Endothelial cell of umbilical vein (primary cell): Measurements from ENCODE around the gene PARP1. TPM values are rescaled to one million over a fixed set of nuclear protein-coding genes. Genes with fewer than 3 reads are reported as not detected.

Experiments
- BruUV-seq: library from RNA; stranded (reverse); fragments of 400-500 nt; replicated peaks from 2 replicates; lab custom pipeline; 2021; lab: Mats Ljungman, UMichigan
- CTCF ChIA-PET: fragments of 300-600, 350-600 bp; sonication (Branson Sonifier 250); formaldehyde crosslinking; loops from one replicate; lab custom pipeline; 2021; ENCODE audit warnings: antibody characterized with exemption, inconsistent platforms; lab: Charles Lee
- POLR2A ChIA-PET: fragments of 300-600, 350-600 bp; sonication (Branson Sonifier 250); formaldehyde crosslinking; loops from one replicate; lab custom pipeline; 2021; ENCODE audit warnings: antibody characterized with exemption, inconsistent platforms; lab: Charles Lee
- DNase-seq: peaks from one replicate; pipeline ENCODE4 v3.0.0-alpha.2; 2011; ENCODE audit warnings: low read depth, low spot score
- FAIRE-seq: peaks from 2 replicates; lab custom pipeline; 2011; peaks lifted over from hg19 to GRCh38; lab: Jason Lieb, UNC
- H2AFZ ChIP-seq: 2 replicates; pipeline ENCODE4 v1.6.0; 2012; ENCODE audit warnings: low read depth, low read length, control low read depth, inconsistent platforms
- H3K27ac ChIP-seq: 2 replicates; pipeline ENCODE4 v1.5.1; 2011; ENCODE audit warnings: low read depth, mild to moderate bottlenecking, control low read depth, low read length, moderate library complexity; ENCODE audit not compliant: insufficient read depth
- H3K27me3 ChIP-seq, 2 experiments: 2 replicates each; pipeline versions ENCODE4 v1.6.0 to v1.6.1; 2011; ENCODE audit warnings: low read length in 2 of 2, mixed read lengths in 1 of 2; ENCODE audit not compliant: control insufficient read depth in 2 of 2, insufficient read depth in 2 of 2
- H3K36me3 ChIP-seq, 2 experiments: 2 replicates in 1 of 2; 3 replicates in 1 of 2; pipeline ENCODE4 v1.5.1; 2011; ENCODE audit warnings: low read length in 2 of 2, mild to moderate bottlenecking in 1 of 2, moderate library complexity in 1 of 2; ENCODE audit not compliant: control insufficient read depth in 2 of 2, insufficient read depth in 2 of 2; ENCODE audit errors: extremely low read depth in 1 of 2
- H3K4me1 ChIP-seq: 3 replicates; pipeline ENCODE4 v1.5.1; 2011; ENCODE audit warnings: mild to moderate bottlenecking, low read length; ENCODE audit not compliant: control insufficient read depth, insufficient read depth; ENCODE audit errors: extremely low read depth
- H3K4me2 ChIP-seq: 2 replicates; pipeline ENCODE4 v1.6.1; 2011; ENCODE audit warnings: low read length, control low read depth, mixed read lengths; ENCODE audit not compliant: insufficient read depth
- H3K4me3 ChIP-seq, 3 experiments: fragments of 200-600 bp in 1 of 3; sonication (generic), shearing (Covaris generic) in 1 of 3; replicated peaks in 1 of 3; 2 replicates each; pipeline ENCODE4 v1.5.1; 2011 to 2016; ENCODE audit warnings: control low read depth in 3 of 3, low read length in 3 of 3, mild to moderate bottlenecking in 2 of 3, inconsistent platforms in 1 of 3, low read depth in 1 of 3, moderate library complexity in 1 of 3; ENCODE audit not compliant: insufficient read depth in 1 of 3
- H3K79me2 ChIP-seq: 2 replicates; pipeline ENCODE4 v1.6.0; 2012; ENCODE audit warnings: low read length, inconsistent platforms; ENCODE audit not compliant: control insufficient read depth, insufficient read depth
- H3K9ac ChIP-seq: replicated peaks from 2 replicates; pipeline ENCODE3; 2011; ENCODE audit warnings: low read length, control low read depth; ENCODE audit not compliant: insufficient read depth; ENCODE audit errors: extremely low read depth
- H3K9me1 ChIP-seq: replicated peaks from 3 replicates; pipeline ENCODE4 v1.6.0; 2011; ENCODE audit warnings: mild to moderate bottlenecking, low read length; ENCODE audit not compliant: control insufficient read depth, insufficient read depth; ENCODE audit errors: extremely low read depth
- H3K9me3 ChIP-seq: replicated peaks from 2 replicates; pipeline ENCODE4 v1.5.1; 2012; ENCODE audit warnings: low read length, inconsistent platforms; ENCODE audit not compliant: control insufficient read depth, insufficient read depth
- H4K20me1 ChIP-seq: replicated peaks from 2 replicates; pipeline ENCODE3; 2011; ENCODE audit warnings: mild to moderate bottlenecking, low read length; ENCODE audit not compliant: control insufficient read depth, insufficient read depth; ENCODE audit errors: extremely low read depth
- EZH2 ChIP-seq: IDR thresholded peaks from 2 replicates; pipeline ENCODE4 v1.6.1; 2012; ENCODE audit warnings: borderline replicate concordance, low read depth, mild to moderate bottlenecking, moderate library complexity, low read length, inconsistent platforms; ENCODE audit not compliant: severe bottlenecking
- FOS ChIP-seq: IDR thresholded peaks from 2 replicates; pipeline ENCODE4 v1.6.1; 2011; ENCODE audit warnings: mild to moderate bottlenecking, low read length, moderate library complexity, borderline replicate concordance; ENCODE audit not compliant: insufficient read depth
- GATA2 ChIP-seq: IDR thresholded peaks from 2 replicates; pipeline ENCODE4 v1.7.0; 2011; ENCODE audit warnings: low read depth, mild to moderate bottlenecking, moderate library complexity, mixed read lengths, low read length; ENCODE audit not compliant: insufficient read length, insufficient read depth
- JUN ChIP-seq: IDR thresholded peaks from 2 replicates; pipeline ENCODE4 v1.6.1; 2011; ENCODE audit warnings: borderline replicate concordance, low read depth; ENCODE audit not compliant: insufficient read length, insufficient read depth
- MYC ChIP-seq: IDR thresholded peaks from one replicate; pipeline ENCODE4 v1.6.1; 2011; ENCODE audit warnings: mild to moderate bottlenecking, low read depth, low read length
- POLR2A ChIP-seq: IDR thresholded peaks from 2 replicates; pipeline ENCODE4 v1.6.1; 2012; ENCODE audit warnings: low read depth, mild to moderate bottlenecking, control low read depth, low read length
- POLR2AphosphoS5 ChIP-seq: IDR thresholded peaks from 2 replicates; pipeline ENCODE4 v1.6.1; 2012; ENCODE audit warnings: low read depth, mild to moderate bottlenecking, control low read depth, low read length, moderate library complexity; ENCODE audit not compliant: insufficient read depth
- dilution Hi-C: fragments of 300-500 bp; cut with MboI; formaldehyde crosslinking; loops from one replicate; pipeline ENCODE4 v1.15.0; 2019; ENCODE audit warnings: low sequenced_read_pairs; ENCODE audit not compliant: extremely low pct_ligation_motif_present
- intact Hi-C: fragments of 100-400 bp; cut with micrococcal nuclease; formaldehyde crosslinking; loops from one replicate; pipeline ENCODE4 v1.10.0; 2022
- polyA plus RNA-seq, 4 experiments: library from polyadenylated mRNA; depleted of rRNA in 3 of 4; stranded (reverse) in 3 of 4; unstranded in 1 of 4; fragments of >200 nt; gene quantifications; 2 replicates each; pipeline versions ENCODE4 v1.2.1 to v1.2.3, GENCODE V29; 2011 to 2012; ENCODE audit warnings: missing spikeins in 1 of 4
- total RNA-seq: library from RNA; stranded (reverse); gene quantifications from 2 replicates; pipeline ENCODE4 v1.2.3, GENCODE V29; 2021
- TF ChIP-seq, protein P1 (sequence below), 2 donors: IDR thresholded peaks; 1 replicate in 1 of 2; 2 replicates in 1 of 2; pipeline ENCODE4 v1.5.1; 2011; ENCODE audit warnings: low read length in 2 of 2, mild to moderate bottlenecking in 2 of 2, moderate library complexity in 2 of 2, control low read depth in 1 of 2, inconsistent platforms in 1 of 2, low read depth in 1 of 2; ENCODE audit not compliant: insufficient read depth in 1 of 2; ENCODE audit errors: extremely low read depth in 1 of 2
- TF ChIP-seq, protein P2 (sequence below): IDR thresholded peaks from 2 replicates; pipeline ENCODE4 v1.6.1; 2011; ENCODE audit not compliant: insufficient read depth, insufficient read length

The PARP1 gene
- total and polyA plus RNA-seq, 2 donors (not counting 3 experiments of a cell fraction or from before 2014, with no cell fraction given) = 136 to 160 TPM

DNA sequence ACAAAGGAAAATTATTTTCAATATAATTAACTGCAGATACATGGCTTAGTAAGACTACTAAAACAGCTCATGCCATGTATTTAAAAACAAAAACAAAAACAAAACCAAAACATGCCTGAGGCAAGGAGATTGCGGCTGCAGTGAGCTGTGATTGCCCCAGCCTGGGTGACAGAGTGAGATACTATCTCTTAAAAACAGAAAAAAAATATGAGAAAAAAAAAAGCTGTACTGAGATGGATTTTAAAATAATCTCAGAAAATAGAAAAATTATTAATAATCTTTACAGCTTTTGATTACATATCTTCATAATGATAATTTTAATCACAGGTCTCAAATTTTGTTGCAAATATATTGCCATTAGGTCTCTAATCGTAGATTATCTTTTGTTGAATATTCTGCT, 74.9 kb downstream of the PARP1 start:
- no peaks in the 10 kb centered on the region for H3K27me3 ChIP-seq
- ChIA-PET POLR2A (no interaction called here), CTCF (interaction anchor here (0.6 to 2.9 kb wide), 22 partner anchors 9 to 370 kb away, joined by 3 to 52 read pairs (median 4); partner anchors contain the start of genes LIN9 and PARP1)
- no peaks in the 10 kb centered on the region for H4K20me1 ChIP-seq
- TF ChIP-seq JUN (no peak), POLR2A (no peak), GATA2 (no peak), POLR2AphosphoS5 (no peak), MYC (no peak), FOS (no peak), EZH2 (no peak)
- TF ChIP-seq, protein P1, sequence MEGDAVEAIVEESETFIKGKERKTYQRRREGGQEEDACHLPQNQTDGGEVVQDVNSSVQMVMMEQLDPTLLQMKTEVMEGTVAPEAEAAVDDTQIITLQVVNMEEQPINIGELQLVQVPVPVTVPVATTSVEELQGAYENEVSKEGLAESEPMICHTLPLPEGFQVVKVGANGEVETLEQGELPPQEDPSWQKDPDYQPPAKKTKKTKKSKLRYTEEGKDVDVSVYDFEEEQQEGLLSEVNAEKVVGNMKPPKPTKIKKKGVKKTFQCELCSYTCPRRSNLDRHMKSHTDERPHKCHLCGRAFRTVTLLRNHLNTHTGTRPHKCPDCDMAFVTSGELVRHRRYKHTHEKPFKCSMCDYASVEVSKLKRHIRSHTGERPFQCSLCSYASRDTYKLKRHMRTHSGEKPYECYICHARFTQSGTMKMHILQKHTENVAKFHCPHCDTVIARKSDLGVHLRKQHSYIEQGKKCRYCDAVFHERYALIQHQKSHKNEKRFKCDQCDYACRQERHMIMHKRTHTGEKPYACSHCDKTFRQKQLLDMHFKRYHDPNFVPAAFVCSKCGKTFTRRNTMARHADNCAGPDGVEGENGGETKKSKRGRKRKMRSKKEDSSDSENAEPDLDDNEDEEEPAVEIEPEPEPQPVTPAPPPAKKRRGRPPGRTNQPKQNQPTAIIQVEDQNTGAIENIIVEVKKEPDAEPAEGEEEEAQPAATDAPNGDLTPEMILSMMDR (IDR thresholded peaks at IDR 0.05; ENCODE audit: extremely low read depth in 1 of 2, insufficient read depth in 1 of 2, low read depth in 1 of 2, low read length in 2 of 2) = no peak
- TF ChIP-seq, protein P2, sequence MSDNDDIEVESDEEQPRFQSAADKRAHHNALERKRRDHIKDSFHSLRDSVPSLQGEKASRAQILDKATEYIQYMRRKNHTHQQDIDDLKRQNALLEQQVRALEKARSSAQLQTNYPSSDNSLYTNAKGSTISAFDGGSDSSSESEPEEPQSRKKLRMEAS = no peak
- FAIRE-seq (no peak), DNase-seq (no peak)
- no peaks in the 10 kb centered on the region for H3K4me1 ChIP-seq
- H3K27ac ChIP-seq = no peak overlapping the region
- dilution Hi-C loops (no loop called here), intact Hi-C loops (loop anchor here (1.0 to 2.0 kb wide), 3 partner anchors 24 to 208 kb away; partner anchors contain the start of gene LIN9)
- no TSS peak for BruUV-seq
- H3K36me3 ChIP-seq = no peaks in the 10 kb centered on the region
- H2AFZ ChIP-seq = peak overlapping the region; percentile 87
- H3K4me3 ChIP-seq = no peak overlapping the region
- no peak overlapping the region for H3K9ac ChIP-seq
- no peaks in the 10 kb centered on the region for H3K9me1 ChIP-seq
- H3K79me2 ChIP-seq = no peaks in the 10 kb centered on the region
- H3K9me3 ChIP-seq = no peaks in the 10 kb centered on the region
- H3K4me2 ChIP-seq = peak overlapping the region; percentile 70
